Smooth muscle cell (in vitro differentiated cells): ENCODE measurements around the gene GBF1. TPM values are rescaled to one million over a fixed set of nuclear protein-coding genes. Genes with fewer than 3 reads are reported as not detected.
A peak's percentile ranks its signal among the peaks of the same experiment; 100 is the strongest.

Source experiments
- DNase-seq: peaks from one replicate; lab custom pipeline; 2025; ENCODE audit not compliant: unreplicated experiment; lab: John Stamatoyannopoulos, UW
- H2AFZ ChIP-seq: fragments of 200-600 bp; sonication (generic); 2 replicates; pipeline ENCODE4 v1.6.0; 2016; ENCODE audit warnings: antibody characterized with exemption, low read depth, mild to moderate bottlenecking
- H3F3A ChIP-seq: fragments of 200-600 bp; sonication (generic); 2 replicates; pipeline ENCODE4 v1.6.0; 2017; ENCODE audit warnings: antibody characterized with exemption, low read depth
- H3K27ac ChIP-seq: fragments of 200-600 bp; sonication (generic); 2 replicates; pipeline ENCODE4 v1.5.1; 2016; ENCODE audit warnings: low read depth, mild to moderate bottlenecking
- H3K27me3 ChIP-seq: fragments of 200-600 bp; sonication (generic); 2 replicates; pipeline ENCODE4 v1.6.1; 2016; ENCODE audit warnings: low read depth, mild to moderate bottlenecking
- H3K36me3 ChIP-seq: fragments of 200-600 bp; sonication (generic); 2 replicates; pipeline ENCODE4 v1.5.1; 2016; ENCODE audit warnings: low read depth
- H3K4me1 ChIP-seq: fragments of 200-600 bp; sonication (generic); 2 replicates; pipeline ENCODE4 v1.5.1; 2016; ENCODE audit warnings: low read depth
- H3K4me2 ChIP-seq: fragments of 200-600 bp; sonication (generic); 2 replicates; pipeline ENCODE4 v1.6.0; 2016; ENCODE audit warnings: mild to moderate bottlenecking
- H3K4me3 ChIP-seq: fragments of 200-600 bp; sonication (generic); 2 replicates; pipeline ENCODE4 v1.5.1; 2016; ENCODE audit warnings: mild to moderate bottlenecking
- H3K79me2 ChIP-seq: fragments of 200-600 bp; sonication (generic); 2 replicates; pipeline ENCODE4 v1.6.0; 2016; ENCODE audit warnings: low read depth, mild to moderate bottlenecking
- H3K9ac ChIP-seq: fragments of 200-600 bp; sonication (generic); 2 replicates; pipeline ENCODE4 v1.6.0; 2016; ENCODE audit warnings: low read depth
- H3K9me3 ChIP-seq: fragments of 200-600 bp; sonication (generic); replicated peaks from 2 replicates; pipeline ENCODE4 v1.5.1; 2016; ENCODE audit warnings: low read depth
- H4K20me1 ChIP-seq: fragments of 200-600 bp; sonication (generic); 2 replicates; pipeline ENCODE4 v1.6.0; 2016; ENCODE audit warnings: low read depth
- WGBS: methylation state at CpG from one replicate; pipeline ENCODE4 v1.1.7; 2016; ENCODE audit warnings: low lambda C conversion rate; 5-methylcytosine and 5-hydroxymethylcytosine counted together
- polyA plus RNA-seq: library from polyadenylated mRNA; unstranded; fragments of >200 nt; fragmentation: Nextera tagmentation; extraction: Ambion mirVana; gene quantifications from 2 replicates; pipeline ENCODE4 v1.2.1, GENCODE V29; 2016
- total RNA-seq: library from RNA; depleted of rRNA; stranded (reverse); fragments of >200 nt; gene quantifications from 2 replicates; pipeline ENCODE4 v1.2.3, GENCODE V29; 2014
- TF ChIP-seq, protein P1 (sequence below): fragments of 200-600 bp; sonication (generic); IDR thresholded peaks from 2 replicates; pipeline ENCODE4 v1.5.1; 2017; ENCODE audit warnings: borderline replicate concordance, mild to moderate bottlenecking, antibody characterized with exemption; ENCODE audit not compliant: insufficient read depth, poor library complexity, severe bottlenecking

GBF1 gene
- total and polyA plus RNA-seq, 2 experiments from 2014 or later = 52.8 to 56.4 TPM

DNA sequence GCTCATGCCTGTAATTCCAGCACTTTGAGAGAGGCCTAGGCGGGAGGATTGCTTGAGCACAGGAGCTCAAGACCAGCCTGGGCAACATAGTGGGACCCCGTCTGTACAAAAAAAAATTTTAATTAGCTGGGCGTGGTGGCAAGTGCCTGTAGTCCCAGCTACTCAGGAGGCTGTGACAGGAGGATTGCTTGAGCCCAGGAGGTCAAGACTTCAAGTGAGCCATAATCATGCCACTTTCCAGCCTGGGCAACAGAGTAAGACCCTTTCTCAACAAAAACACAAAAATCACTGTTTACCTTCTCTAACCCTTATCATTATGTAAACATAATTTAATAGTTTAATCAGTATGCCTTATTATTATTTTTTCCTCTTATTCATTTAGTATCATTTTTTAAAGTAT, 44.5 kb downstream of the GBF1 start:
- no peaks in the 10 kb centered on the region for H3K36me3 ChIP-seq
- no peaks in the 10 kb centered on the region for H3K27me3 ChIP-seq
- no peak overlapping the region for H3K9ac ChIP-seq
- H2AFZ ChIP-seq = no peak overlapping the region
- peaks cover 92% of the 10 kb centered on the region for H3K79me2 ChIP-seq
- H3K4me2 ChIP-seq = no peak overlapping the region
- TF ChIP-seq, protein P1, sequence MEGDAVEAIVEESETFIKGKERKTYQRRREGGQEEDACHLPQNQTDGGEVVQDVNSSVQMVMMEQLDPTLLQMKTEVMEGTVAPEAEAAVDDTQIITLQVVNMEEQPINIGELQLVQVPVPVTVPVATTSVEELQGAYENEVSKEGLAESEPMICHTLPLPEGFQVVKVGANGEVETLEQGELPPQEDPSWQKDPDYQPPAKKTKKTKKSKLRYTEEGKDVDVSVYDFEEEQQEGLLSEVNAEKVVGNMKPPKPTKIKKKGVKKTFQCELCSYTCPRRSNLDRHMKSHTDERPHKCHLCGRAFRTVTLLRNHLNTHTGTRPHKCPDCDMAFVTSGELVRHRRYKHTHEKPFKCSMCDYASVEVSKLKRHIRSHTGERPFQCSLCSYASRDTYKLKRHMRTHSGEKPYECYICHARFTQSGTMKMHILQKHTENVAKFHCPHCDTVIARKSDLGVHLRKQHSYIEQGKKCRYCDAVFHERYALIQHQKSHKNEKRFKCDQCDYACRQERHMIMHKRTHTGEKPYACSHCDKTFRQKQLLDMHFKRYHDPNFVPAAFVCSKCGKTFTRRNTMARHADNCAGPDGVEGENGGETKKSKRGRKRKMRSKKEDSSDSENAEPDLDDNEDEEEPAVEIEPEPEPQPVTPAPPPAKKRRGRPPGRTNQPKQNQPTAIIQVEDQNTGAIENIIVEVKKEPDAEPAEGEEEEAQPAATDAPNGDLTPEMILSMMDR = no peak
- DNase-seq = no peak
- no peak overlapping the region for H3K27ac ChIP-seq
- H3K4me1 ChIP-seq = no peaks in the 10 kb centered on the region
- 94% methylated on average over 3 of the region's 3 CpGs for WGBS
- H4K20me1 ChIP-seq = peaks cover 98% of the 10 kb centered on the region
- H3K9me3 ChIP-seq = no peaks in the 10 kb centered on the region
- H3K4me3 ChIP-seq = no peak overlapping the region
- H3F3A ChIP-seq = no peaks in the 10 kb centered on the region

DNA sequence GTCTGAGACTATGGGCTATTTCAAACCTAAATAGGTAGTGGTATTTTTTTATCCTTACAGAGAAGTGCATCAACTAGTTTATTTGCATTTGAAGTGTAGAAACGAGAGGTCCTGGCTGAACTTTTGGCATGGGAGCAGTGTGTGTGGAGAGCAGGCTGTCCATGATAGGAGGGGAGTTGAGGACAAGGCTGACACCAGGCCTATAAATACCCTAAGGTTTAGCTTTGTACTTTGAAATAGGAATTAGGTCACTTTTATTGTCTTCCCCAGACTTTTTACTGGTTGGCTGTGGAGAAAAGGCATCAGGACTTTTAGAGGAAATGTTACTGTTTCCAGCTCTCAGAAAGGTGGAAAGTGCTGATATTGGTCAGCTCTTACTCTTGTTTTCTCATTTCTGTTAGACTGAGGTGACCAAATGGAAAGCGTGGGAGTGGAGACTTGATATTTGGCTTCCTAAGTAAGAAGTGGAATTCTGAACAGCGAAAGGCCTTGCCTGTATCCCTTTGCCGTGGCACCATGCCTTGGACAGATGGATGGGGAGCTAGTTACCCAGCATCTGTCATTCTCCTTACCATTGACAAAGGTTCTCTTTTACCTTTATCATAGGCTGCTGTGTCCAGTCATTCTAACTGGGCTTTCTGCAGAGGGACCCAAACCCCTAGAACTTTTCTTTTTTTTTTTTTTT, 46.0 kb downstream of the GBF1 start:
- 86% methylated on average over 4 of the region's 4 CpGs for WGBS
- Histone ChIP-seq H3K4me2 (no peak overlapping the region), H3K4me3 (no peak overlapping the region), H3K4me1 (no peaks in the 10 kb centered on the region), H3K79me2 (peaks cover 94% of the 10 kb centered on the region), H3K27ac (no peak overlapping the region), H3F3A (no peaks in the 10 kb centered on the region), H3K36me3 (no peaks in the 10 kb centered on the region), H2AFZ (no peak overlapping the region), H3K27me3 (no peaks in the 10 kb centered on the region), H3K9me3 (no peaks in the 10 kb centered on the region), H3K9ac (no peak overlapping the region), H4K20me1 (peaks cover 98% of the 10 kb centered on the region)
- TF ChIP-seq, protein P1 = no peak
- DNase-seq = no peak

DNA sequence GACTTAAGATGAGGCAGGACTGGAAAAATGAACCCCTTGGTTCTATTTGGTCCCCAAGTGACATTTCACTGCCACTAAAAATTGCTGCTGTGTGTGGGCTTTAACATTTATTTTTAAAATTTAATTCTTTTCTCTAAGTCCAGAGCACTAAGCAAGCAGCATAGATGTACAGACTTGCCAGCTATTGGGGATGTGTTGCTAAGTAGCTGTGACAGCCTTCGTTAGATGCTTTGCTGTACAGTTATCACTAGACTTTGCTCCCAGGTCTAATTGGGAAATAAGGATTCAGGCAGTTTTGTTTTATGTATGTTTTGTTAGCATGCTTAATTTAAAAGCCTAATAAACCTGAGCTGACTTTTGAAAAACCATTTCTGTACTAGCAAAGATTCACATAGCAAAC, 51.8 kb downstream of the GBF1 start:
- no peak overlapping the region for H3K27ac ChIP-seq
- no peak overlapping the region for H3K4me2 ChIP-seq
- peaks cover 70% of the 10 kb centered on the region for H3K79me2 ChIP-seq
- no peaks in the 10 kb centered on the region for H3K4me1 ChIP-seq
- WGBS = 97% methylated on average over 1 of the region's 1 CpG
- H3K36me3 ChIP-seq = no peaks in the 10 kb centered on the region
- DNase-seq = no peak
- H4K20me1 ChIP-seq = peaks cover 90% of the 10 kb centered on the region
- H2AFZ ChIP-seq = no peak overlapping the region
- no peaks in the 10 kb centered on the region for H3K27me3 ChIP-seq
- TF ChIP-seq, protein P1 = no peak
- no peak overlapping the region for H3K4me3 ChIP-seq
- no peaks in the 10 kb centered on the region for H3F3A ChIP-seq
- no peak overlapping the region for H3K9ac ChIP-seq
- no peaks in the 10 kb centered on the region for H3K9me3 ChIP-seq

DNA sequence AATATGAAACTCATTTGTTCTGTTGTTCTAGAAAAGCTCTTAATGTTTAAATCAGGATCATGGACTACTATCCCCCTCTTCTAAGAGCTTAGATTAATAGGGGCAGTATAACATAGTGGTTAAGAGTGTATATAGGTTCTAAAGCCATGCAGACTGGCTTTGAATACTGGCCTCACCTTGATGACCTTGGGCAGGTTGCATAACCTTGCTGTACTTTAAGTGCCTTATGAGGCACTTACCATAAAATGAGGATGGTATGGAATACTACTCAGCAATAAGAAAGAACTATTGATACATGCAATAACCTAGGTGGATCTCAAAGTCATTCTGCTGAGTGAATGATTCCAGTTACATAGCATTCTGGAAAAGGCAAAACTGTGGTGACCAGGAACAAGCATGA, 53.6 kb downstream of the GBF1 start:
- H3K27ac ChIP-seq = peak overlapping the region; percentile 88

More for the DNA sequence above, 53.6 kb downstream of the GBF1 start:
- peaks cover 90% of the 10 kb centered on the region for H4K20me1 ChIP-seq
- no peak overlapping the region for H3K4me3 ChIP-seq
- no peak overlapping the region for H2AFZ ChIP-seq
- H3K36me3 ChIP-seq = no peaks in the 10 kb centered on the region
- TF ChIP-seq, protein P1 = no peak
- no peaks in the 10 kb centered on the region for H3K27me3 ChIP-seq
- no peak overlapping the region for H3K4me2 ChIP-seq
- H3K9ac ChIP-seq = no peak overlapping the region
- no peaks in the 10 kb centered on the region for H3K4me1 ChIP-seq
- no peak for DNase-seq
- no peaks in the 10 kb centered on the region for H3F3A ChIP-seq
- H3K79me2 ChIP-seq = peaks cover 72% of the 10 kb centered on the region
- no peaks in the 10 kb centered on the region for H3K9me3 ChIP-seq
